GM23338 (cell line): ENCODE measurements around the gene P2RX7.
"Not testable (repeated sequence)": the region's sequence is repeated elsewhere in the genome, so short reads cannot be mapped to it uniquely, and the experiment has no call there.

Experiments
- CREB1 ChIP-seq: fragments of 250-450 bp; sonication (Bioruptor Pico); IDR thresholded peaks from 2 replicates; pipeline ENCODE4 v1.5.0; 2020; ENCODE audit warnings: low read depth, mild to moderate bottlenecking, moderate library complexity
- CTCF ChIP-seq, 2 experiments: fragments of 200-600 bp in 1 of 2; sonication (generic) in 1 of 2; conservative IDR thresholded peaks; 2 replicates each; pipeline versions ENCODE4 v1.5.1 to v1.6.1; 2016 to 2017; ENCODE audit warnings: antibody characterized with exemption in 2 of 2, low read depth in 2 of 2, mild to moderate bottlenecking in 2 of 2, moderate library complexity in 1 of 2
- EZH2 ChIP-seq: fragments of 200-600 bp; sonication (generic); IDR thresholded peaks from one replicate; pipeline ENCODE4 v1.8.0; 2017; ENCODE audit warnings: antibody characterized with exemption, mild to moderate bottlenecking, low read depth; ENCODE audit not compliant: unreplicated experiment
- NANOG ChIP-seq: IDR thresholded peaks from 2 replicates; pipeline ENCODE4 v1.6.1; 2016; ENCODE audit warnings: antibody characterized with exemption, borderline replicate concordance
- POLR2AphosphoS5 ChIP-seq: IDR thresholded peaks from 2 replicates; pipeline ENCODE4 v1.6.1; 2016; ENCODE audit warnings: antibody characterized with exemption, low read depth
- REST ChIP-seq: IDR thresholded peaks from one replicate; pipeline ENCODE4 v1.6.1; 2018; ENCODE audit warnings: antibody characterized with exemption; ENCODE audit not compliant: unreplicated experiment

- not testable (repeated sequence) for TF ChIP-seq CTCF (conservative IDR thresholded peaks at IDR 0.05; ENCODE audit: low read depth in 2 of 2); CREB1 (CRISPR knock-in tag); POLR2AphosphoS5; REST; EZH2; NANOG
Measured at GRCh38 chr12:121158728-121159351, 26.2 kb downstream of the P2RX7 start.
